Cortex of kidney (tissue), 1 donor: ENCODE data around the gene SLC25A26.
"Not testable (repeated sequence)": the region's sequence is repeated elsewhere in the genome, so short reads cannot be mapped to it uniquely, and the experiment has no call there.

Experiments
- DNase-seq: peaks from one replicate; lab custom pipeline; 2025; lab: John Stamatoyannopoulos, UW

SLC25A26 gene

GRCh38 chr3:66269411-66269810, 48.6 kb downstream of the SLC25A26 start:
- DNase-seq, result no peak

DNA sequence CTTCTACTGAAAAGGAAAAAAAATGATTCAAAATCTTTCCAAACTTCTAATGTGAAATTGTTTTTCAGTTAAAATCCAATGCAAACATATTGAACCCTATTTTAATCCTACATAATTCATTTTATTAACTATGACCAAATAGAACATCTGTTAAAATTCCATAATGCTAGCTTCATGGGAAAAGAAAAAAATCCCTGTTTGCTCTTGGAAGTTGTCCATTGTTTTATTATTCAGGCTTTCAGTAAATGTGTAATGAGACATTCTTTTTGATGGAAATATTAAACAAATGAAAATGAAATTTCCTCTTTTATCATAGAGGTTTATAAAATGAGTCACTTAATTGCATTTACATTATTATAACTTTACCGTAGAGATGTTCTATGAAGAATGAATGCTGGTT, 49.5 kb downstream of the SLC25A26 start:
- no peak for DNase-seq

DNA sequence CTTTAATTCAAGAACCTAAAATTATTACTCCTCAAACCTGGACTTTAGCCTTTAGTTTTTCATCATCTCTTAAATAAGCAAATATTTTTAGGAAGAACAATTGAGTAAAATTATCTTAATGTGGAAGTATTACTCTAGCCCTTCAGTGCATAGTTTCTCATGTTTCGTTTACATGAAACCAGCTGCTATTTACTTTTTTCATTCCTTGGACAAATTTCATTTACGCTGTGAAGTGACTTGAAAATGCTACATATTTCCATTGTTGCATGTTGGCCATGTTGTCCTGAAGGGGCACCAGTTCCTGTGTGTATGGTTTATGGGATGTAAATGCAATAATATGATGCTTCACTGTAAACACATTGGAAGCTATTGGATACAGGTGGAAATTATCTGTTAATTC, 49.9 kb downstream of the SLC25A26 start:
- no peak for DNase-seq

DNA sequence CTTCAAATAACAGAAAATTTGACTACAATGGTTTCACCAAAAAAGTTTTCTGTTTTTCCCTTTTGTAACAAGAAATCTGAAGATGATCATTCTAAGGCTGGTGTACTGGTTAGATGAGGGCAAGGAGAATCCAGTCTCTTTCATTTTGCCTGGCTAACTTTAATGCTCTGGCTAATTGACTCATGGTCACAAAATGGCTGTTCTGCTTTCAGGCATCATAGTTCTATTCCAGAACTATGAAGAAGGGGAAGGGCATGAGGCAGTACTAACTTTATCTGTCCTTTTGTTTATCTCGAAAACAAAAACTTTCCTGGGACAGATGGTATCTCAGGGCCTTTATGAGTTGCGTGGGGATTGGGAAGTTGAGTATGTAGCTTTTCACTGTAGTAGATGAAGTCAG, 50.4 kb downstream of the SLC25A26 start:
- no peak for DNase-seq

- no peak for DNase-seq
Measured at GRCh38 chr3:66272016-66272415, 51.2 kb downstream of the SLC25A26 start.

DNA sequence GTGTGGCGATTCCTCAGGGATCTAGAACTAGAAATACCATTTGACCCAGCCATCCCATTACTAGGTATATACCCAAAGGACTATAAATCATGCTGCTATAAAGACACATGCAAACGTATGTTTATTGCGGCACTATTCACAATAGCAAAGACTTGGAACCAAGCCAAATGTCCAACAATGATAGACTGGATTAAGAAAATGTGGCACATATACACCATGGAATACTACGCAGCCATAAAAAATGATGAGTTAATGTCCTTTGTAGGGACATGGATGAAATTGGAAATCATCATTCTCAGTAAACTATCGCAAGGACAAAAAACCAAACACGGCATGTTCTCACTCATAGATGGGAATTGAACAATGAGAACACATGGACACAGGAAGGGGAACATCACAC, 54.0 kb downstream of the SLC25A26 start:
- DNase-seq, result not testable (repeated sequence)

DNA sequence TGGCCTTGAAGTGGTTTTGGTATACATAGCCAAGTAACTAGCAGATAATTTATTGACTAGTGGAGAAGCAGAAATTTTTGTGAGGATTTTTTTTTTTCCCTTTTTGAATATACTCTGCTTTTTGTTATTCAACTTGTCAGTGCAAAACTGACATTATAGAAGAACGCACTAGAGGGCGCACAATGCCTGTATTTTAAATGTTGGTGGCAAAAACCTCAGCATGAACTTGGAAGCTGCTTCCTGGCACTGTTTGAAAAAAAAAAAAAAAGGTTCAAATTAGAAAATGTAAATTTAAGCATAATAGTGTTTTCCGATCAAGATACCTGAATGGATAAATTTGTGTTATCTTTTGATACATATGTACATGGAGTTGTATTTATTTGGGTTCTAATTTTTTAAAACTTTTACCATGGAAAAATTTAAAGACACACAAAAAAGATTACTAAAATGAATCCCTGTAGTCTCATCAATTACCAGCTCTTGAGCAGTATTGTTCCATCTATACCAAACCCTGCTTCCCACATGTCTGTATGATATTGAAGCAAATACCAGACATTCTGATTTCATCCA, 56.0 kb downstream of the SLC25A26 start:
- DNase-seq, result no peak

DNA sequence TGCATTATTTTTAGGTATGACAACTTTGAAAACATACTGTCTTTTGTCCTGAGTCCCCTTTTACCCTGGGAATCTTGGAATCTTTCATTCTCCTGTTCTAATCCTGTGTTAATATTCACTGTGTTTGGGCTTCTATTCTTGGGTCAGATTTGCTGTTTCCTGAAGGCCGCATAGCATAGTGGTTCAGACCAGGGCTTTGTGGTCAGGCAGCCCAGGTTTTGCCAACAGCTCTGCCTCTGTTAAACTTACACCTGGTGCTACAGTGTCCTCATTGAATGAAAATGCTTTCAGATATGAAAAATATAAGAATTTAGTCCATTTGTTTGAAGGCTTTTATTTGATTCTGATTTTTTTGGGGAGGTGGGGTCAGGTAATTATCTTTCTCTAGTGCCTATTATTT, 58.4 kb downstream of the SLC25A26 start:
- no peak for DNase-seq

DNA sequence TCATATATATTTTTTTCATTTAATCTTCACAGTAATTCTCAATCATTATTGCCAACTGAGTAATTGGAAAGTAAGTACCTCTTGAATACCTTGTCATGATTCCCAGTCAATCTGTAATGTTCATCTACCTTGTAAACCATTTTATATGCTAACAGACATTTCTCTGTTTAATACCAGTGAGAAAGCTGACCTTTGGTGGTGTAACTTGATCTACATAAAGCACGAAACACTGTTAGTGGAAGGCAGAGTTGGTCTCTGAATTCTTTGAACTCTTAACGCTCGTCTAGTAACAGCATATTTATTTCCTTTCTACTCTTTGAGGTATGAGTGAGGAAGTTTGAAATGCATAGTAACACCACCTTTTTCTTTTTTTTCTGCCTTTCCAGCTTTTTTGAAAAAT, 59.5 kb downstream of the SLC25A26 start:
- DNase-seq, result no peak

GRCh38 chr3:66291922-66292321, 71.1 kb downstream of the SLC25A26 start:
- not testable (repeated sequence) for DNase-seq

GRCh38 chr3:66297260-66297873, 76.6 kb downstream of the SLC25A26 start:
- no peak for DNase-seq

DNA sequence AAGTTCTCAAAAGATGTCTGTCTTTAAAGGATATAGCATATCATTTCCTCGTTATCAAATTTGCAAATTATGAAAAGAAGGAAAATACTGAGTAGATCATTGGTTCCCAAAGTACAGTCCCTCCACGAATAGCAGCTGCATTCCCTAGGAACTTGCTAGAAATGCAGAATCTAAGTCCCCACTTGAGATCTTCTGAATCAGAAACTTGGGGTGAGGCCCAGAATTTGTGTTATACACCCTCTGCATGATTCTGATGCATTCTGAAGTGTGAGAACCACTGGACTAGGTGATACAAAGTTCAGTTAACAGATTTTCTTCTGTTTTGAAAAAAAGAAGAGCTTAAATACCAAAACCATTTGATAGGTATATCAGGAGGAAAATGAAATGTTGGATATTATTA, 77.1 kb downstream of the SLC25A26 start:
- no peak for DNase-seq

DNA sequence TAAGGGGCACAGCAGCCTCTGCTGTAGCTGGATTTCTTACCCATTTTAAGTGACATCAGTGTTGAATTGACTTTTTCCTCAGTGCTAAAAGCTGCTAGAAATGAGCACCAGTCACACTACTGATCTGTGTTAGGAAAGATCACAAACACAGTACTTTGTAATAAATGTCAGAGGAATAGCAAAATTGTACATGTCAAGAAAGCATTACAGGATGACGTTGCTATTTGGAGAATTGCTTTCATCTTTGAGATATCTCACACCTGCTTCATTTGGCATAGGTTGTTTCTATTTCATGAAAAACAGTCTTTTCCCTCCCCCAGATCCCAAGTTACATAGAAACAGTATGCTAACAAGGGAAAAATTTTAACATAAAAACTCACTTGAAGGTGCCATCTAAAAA, 77.8 kb downstream of the SLC25A26 start:
- no peak for DNase-seq

DNA sequence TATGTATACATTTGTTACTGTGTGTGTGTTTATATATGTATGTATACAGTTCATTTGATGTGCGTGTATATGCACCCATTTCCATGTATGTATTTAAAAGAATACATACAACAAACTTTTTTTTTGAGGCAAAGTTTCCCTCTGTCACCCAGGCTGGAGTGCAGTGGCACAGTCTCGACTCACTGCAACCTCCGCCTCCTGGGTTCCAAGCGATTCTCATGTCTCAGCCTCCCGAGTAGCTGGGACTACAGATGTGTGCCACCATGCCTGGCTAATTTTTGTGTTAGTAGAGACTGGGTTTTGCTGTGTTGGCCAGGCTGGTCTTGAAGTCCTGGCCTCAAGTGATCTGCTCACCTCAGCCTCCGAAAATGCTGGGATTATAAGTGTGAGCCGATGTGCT, 78.3 kb downstream of the SLC25A26 start:
- DNase-seq, result not testable (repeated sequence)

DNA sequence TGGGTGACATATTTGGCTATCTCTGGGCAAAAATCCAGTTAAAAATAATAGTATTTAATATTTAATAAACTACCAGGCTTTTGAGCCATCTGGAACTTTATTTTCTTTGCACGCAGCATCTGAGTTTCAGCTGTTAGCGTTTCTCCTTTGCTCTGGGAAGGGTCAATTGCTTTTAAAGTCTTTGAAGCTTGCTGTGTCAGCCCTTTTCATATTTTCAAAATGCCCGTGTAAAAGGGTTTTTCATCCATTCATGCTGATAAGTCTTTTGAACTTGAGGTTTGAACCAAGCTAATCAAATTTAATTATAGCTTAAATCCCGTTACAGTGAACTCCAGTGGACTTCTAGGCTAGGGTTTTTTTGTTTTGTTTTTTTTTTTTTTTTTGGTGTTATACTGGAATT, 79.1 kb downstream of the SLC25A26 start:
- DNase-seq, result no peak

- DNase-seq, result no peak
Measured at GRCh38 chr3:66302288-66302687, 81.5 kb downstream of the SLC25A26 start.

- DNase-seq, result no peak
Measured at GRCh38 chr3:66303491-66303901, 82.7 kb downstream of the SLC25A26 start.

DNA sequence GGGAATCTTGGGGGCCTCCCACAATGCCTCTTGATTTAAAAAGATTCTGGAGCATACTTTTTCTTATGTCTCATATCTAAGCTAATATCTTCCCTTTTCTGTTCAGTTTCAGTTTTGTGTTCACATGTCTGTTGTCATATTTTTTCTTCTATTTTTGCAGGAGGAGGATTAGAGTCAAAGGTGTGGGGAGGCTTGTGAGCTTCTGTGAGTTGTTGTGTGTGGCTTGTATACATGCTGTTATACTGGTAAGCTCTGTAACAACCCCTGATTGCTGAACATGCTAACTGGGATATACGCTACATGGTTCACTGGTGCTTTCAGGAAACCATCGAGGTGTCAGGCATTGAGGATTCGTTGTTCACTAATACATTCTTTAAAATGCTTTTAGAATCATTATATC, 83.5 kb downstream of the SLC25A26 start:
- DNase-seq, result no peak

- DNase-seq, result not testable (repeated sequence)
Measured at GRCh38 chr3:66306086-66306485, 85.3 kb downstream of the SLC25A26 start.

DNA sequence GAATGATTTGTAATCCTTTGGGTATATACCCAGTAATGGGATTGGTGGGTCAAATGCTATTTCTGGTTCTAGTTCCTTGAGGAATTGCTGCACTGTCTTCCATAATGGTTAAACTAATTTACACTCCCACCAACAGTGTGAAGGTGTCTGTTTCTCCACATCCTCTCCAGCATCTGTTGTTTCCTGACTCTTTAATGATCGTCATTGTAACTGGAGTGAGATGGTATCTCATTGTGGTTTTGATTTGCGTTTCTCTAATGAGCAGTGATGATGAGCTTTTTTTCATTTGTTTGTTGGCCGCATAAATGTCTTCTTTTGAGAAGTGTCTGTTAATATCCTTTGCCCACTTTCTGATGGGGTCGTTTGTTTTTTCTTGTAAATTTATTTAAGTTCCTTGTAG, 86.2 kb downstream of the SLC25A26 start:
- DNase-seq, result not testable (repeated sequence)

DNA sequence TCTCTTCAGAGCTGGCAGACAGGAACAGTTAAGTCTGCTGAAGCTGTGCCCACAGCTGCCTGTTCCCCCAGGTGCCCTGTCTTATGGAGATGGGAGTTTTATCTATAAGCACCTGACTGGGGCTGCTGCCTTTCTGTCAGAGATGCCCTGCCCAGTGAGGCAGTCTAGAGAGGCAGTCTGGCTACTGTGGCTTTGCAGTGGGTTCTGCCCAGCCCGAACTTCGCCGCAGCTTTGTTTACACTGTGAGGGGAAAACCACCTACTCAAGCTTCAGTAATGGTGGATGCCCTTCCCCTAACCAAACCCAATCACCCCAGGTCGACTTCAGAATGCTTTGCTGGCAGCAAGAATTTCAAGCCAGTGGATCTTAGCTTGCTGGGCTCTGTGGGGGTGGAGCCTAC, 91.2 kb downstream of the SLC25A26 start:
- no peak for DNase-seq

DNA sequence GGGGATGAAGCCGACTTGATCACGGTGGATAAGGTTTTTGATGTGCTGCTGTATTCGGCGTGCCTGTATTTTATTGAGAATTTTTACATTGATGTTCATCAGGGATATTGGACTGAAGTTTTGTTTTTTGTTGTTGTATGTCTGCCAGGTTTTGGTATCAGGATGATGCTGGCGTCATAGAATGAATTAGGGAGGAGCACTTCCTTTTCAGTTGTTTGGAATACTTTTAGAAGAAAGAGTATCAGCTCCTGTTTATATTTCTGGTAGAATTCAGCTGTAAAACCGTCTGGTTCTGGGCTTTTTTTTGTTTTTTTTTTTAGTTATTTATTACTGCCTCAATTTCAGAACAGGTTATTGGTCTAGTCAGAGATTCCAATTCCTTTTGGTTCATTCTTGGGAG, 93.7 kb downstream of the SLC25A26 start:
- DNase-seq, result no peak

- DNase-seq, result no peak
Measured at GRCh38 chr3:66317750-66318376, 97.1 kb downstream of the SLC25A26 start.

GRCh38 chr3:66320390-66320789, 99.6 kb downstream of the SLC25A26 start:
- no peak for DNase-seq
